ENCODE results near the gene ADAM12.
"Not testable (repeated sequence)": the region's sequence is repeated elsewhere in the genome, so short reads cannot be mapped to it uniquely, and the experiment has no call there.

Gene ADAM12

GRCh38 chr10:125979976-125980375 is 408.3 kb downstream of the ADAM12 start:
- DNase-seq (ENCODE audit: extremely low read depth, low read depth), result no peak
- TF ChIP-seq, protein P1, sequence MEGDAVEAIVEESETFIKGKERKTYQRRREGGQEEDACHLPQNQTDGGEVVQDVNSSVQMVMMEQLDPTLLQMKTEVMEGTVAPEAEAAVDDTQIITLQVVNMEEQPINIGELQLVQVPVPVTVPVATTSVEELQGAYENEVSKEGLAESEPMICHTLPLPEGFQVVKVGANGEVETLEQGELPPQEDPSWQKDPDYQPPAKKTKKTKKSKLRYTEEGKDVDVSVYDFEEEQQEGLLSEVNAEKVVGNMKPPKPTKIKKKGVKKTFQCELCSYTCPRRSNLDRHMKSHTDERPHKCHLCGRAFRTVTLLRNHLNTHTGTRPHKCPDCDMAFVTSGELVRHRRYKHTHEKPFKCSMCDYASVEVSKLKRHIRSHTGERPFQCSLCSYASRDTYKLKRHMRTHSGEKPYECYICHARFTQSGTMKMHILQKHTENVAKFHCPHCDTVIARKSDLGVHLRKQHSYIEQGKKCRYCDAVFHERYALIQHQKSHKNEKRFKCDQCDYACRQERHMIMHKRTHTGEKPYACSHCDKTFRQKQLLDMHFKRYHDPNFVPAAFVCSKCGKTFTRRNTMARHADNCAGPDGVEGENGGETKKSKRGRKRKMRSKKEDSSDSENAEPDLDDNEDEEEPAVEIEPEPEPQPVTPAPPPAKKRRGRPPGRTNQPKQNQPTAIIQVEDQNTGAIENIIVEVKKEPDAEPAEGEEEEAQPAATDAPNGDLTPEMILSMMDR (IDR thresholded peaks at IDR 0.05; ENCODE audit: low read depth, low read length), result no peak

DNA sequence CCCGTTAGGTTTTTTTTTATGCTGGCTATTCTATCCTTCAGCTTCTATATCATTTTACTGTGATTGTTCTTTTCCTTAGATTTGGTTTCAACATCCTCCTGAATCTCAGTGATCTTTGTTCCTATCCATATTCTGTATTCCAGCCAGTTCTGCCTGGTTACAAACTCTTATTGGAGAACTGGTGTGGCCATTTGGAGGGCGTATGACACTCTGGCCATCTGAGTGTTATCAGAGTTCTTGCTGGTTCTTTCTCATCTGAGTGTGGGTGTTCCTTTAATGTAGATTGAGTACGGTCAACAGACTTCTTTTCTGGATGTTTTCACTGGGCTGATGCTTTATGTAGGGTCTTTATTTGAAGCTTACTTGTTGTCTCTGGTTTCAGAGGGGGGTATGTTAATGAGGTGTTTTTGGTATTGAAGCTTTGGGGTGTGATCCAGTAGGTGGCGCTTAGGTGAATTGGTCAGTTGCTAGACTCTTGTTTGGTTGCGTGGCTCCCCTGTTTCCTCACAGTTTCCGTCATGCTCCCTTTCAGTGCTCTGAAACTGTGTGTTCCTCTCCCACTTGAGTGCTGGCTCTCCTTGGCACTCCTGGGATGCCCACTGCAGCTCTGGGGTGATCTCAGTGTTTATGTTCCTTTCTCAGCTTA is 411.2 kb downstream of the ADAM12 start:
- DNase-seq (ENCODE audit: extremely low read depth, low read depth), result no peak
- TF ChIP-seq, protein P1 (IDR thresholded peaks at IDR 0.05; ENCODE audit: low read depth, low read length), result no peak

GRCh38 chr10:125970077-125970630 is 418.1 kb downstream of the ADAM12 start:
- DNase-seq (ENCODE audit: extremely low read depth, low read depth), result not testable (repeated sequence)

DNA sequence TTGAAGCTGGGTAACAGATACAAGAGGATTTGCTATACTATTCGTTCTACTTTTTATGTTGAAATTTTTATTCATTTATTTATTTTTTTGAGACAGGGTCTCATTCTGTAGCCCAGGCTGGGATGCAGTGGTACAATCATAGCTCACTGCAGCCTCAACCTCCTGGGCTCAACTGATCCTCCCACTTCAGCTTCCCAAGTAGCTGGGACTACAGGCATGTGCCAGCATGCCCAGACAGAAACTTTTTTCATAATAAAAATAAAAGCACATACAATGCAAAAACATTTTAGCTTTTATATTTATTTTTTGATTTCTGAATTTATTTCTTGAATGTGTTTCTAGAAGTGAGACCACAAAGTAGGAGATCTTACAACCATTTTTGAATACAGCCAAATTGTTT is 420.7 kb downstream of the ADAM12 start:
- TF ChIP-seq, protein P1 (IDR thresholded peaks at IDR 0.05; ENCODE audit: low read depth, low read length), result no peak
- no peak for DNase-seq (ENCODE audit: extremely low read depth, low read depth)

DNA sequence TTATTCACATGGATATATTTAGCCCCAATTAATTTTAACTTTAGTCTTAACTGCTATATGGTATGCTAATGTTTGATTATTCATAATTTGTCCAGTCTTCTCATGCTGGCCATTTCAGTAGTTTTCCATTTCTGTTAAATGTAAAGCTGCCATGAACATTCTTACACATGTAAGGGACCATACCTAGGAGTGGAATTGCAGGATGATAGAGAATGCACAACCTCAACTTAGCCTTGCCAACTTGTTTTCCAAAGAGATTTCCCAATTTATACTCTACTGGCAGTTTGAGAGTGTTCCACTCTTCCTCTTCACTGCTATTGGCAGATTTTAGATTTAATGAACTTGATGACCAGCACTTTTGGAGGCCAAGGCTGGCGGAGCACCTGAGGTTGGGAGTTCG is 423.7 kb downstream of the ADAM12 start:
- DNase-seq (ENCODE audit: extremely low read depth, low read depth), result no peak
- TF ChIP-seq, protein P1 (IDR thresholded peaks at IDR 0.05; ENCODE audit: low read depth, low read length), result no peak

Data from AG09319 (cell line).